SK-N-SH (cell line): ENCODE data around the gene SPON2. TPM values are rescaled to one million over a fixed set of nuclear protein-coding genes. Genes with fewer than 3 reads are reported as not detected.

Experiments used
- CTCF ChIA-PET: fragments of 300-600, 350-600 bp; formaldehyde crosslinking; extraction: SDS; loops from one replicate; lab custom pipeline; 2021; lab: Yijun Ruan, JAX
- POLR2A ChIA-PET: fragments of 350-600 bp; sonication (Branson Sonifier 250); formaldehyde crosslinking; extraction: SDS; loops from one replicate; lab custom pipeline; 2020; ENCODE audit warnings: antibody characterized with exemption, inconsistent platforms; lab: Yijun Ruan, JAX
- DNase-seq: peaks from one replicate; pipeline ENCODE4 v3.0.0; 2012
- H2AFZ ChIP-seq: fragments of 200-600 bp; sonication (generic); 2 replicates; pipeline ENCODE4 v1.8.1; 2016; ENCODE audit warnings: antibody characterized with exemption, mild to moderate bottlenecking, low read depth
- H3F3A ChIP-seq: fragments of 200-600 bp; sonication (generic); replicated peaks from 2 replicates; pipeline ENCODE3; 2016; ENCODE audit warnings: antibody characterized with exemption, mild to moderate bottlenecking; ENCODE audit not compliant: insufficient read depth
- H3K27ac ChIP-seq, 2 experiments: fragments of 200-500 bp in 1 of 2; fragments of 200-600 bp in 1 of 2; sonication (Bioruptor generic) in 1 of 2; sonication (generic), shearing (Covaris generic) in 1 of 2; 2 replicates each; pipeline versions ENCODE4 v1.5.1 to v1.6.1; 2014 to 2016; ENCODE audit warnings: low read depth in 2 of 2, inconsistent platforms in 1 of 2, low read length in 1 of 2, mild to moderate bottlenecking in 1 of 2, mixed read lengths in 1 of 2
- H3K27me3 ChIP-seq: fragments of 200-600 bp; sonication (generic), shearing (Covaris generic); 2 replicates; pipeline ENCODE4 v1.6.1; 2016; ENCODE audit warnings: mixed run types; ENCODE audit not compliant: insufficient read depth
- H3K36me3 ChIP-seq, 2 experiments: fragments of 200-500 bp in 1 of 2; fragments of 200-600 bp in 1 of 2; sonication (Bioruptor generic) in 1 of 2; sonication (generic) in 1 of 2; replicated peaks in 1 of 2; 2 replicates each; pipeline versions ENCODE3 to v1.5.1; 2014 to 2016; ENCODE audit warnings: low read length in 1 of 2, mild to moderate bottlenecking in 1 of 2; ENCODE audit not compliant: insufficient read depth in 2 of 2, control insufficient read depth in 1 of 2
- H3K4me1 ChIP-seq, 2 experiments: fragments of 200-500 bp in 1 of 2; fragments of 200-600 bp in 1 of 2; sonication (Bioruptor generic) in 1 of 2; sonication (generic), shearing (Covaris generic) in 1 of 2; 2 replicates each; pipeline versions ENCODE4 v1.5.1 to v1.6.1; 2014 to 2016; ENCODE audit warnings: low read depth in 1 of 2, low read length in 1 of 2, mixed run types in 1 of 2; ENCODE audit not compliant: insufficient read depth in 2 of 2, control insufficient read depth in 1 of 2
- H3K4me2 ChIP-seq: fragments of 200-600 bp; sonication (generic), shearing (Covaris generic); 2 replicates; pipeline ENCODE4 v1.6.1; 2017; ENCODE audit warnings: mixed run types
- H3K4me3 ChIP-seq, 2 experiments: fragments of 200-500 bp in 1 of 2; fragments of 200-600 bp in 1 of 2; sonication (Bioruptor generic) in 1 of 2; sonication (generic), shearing (Covaris generic) in 1 of 2; 2 replicates each; pipeline versions ENCODE4 v1.5.1 to v1.8.1; 2014 to 2016; ENCODE audit warnings: low read depth in 2 of 2, inconsistent platforms in 1 of 2, low read length in 1 of 2, mild to moderate bottlenecking in 1 of 2, mixed read lengths in 1 of 2, moderate library complexity in 1 of 2
- H3K79me2 ChIP-seq: fragments of 200-600 bp; sonication (generic); 2 replicates; pipeline ENCODE4 v1.8.1; 2017; ENCODE audit warnings: mild to moderate bottlenecking; ENCODE audit not compliant: insufficient read depth
- H3K9ac ChIP-seq: fragments of 200-600 bp; sonication (generic); 2 replicates; pipeline ENCODE4 v1.6.1; 2017; ENCODE audit warnings: mixed run types
- H3K9me2 ChIP-seq: fragments of 200-600 bp; sonication (generic); 2 replicates; pipeline ENCODE4 v1.6.1; 2017; ENCODE audit warnings: mixed run types
- H3K9me3 ChIP-seq: fragments of 200-600 bp; sonication (generic); 2 replicates; pipeline ENCODE4 v1.6.1; 2017; ENCODE audit warnings: mixed run types, mild to moderate bottlenecking, moderate library complexity
- H4K20me1 ChIP-seq: fragments of 200-600 bp; sonication (generic); 2 replicates; pipeline ENCODE4 v1.6.1; 2017; ENCODE audit warnings: mild to moderate bottlenecking, mixed run types; ENCODE audit not compliant: insufficient read depth
- CTCF ChIP-seq: fragments of 200-600 bp; sonication (generic); IDR thresholded peaks from 2 replicates; pipeline ENCODE4 v1.6.1; 2017; ENCODE audit warnings: antibody characterized with exemption, mild to moderate bottlenecking, moderate library complexity
- EZH2phosphoT487 ChIP-seq: fragments of 200-600 bp; sonication (generic); IDR thresholded peaks from 2 replicates; pipeline ENCODE4 v1.6.1; 2017; ENCODE audit warnings: low read depth, mixed run types, mild to moderate bottlenecking, antibody characterized with exemption, moderate library complexity, borderline replicate concordance
- GATA2 ChIP-seq: sonication (generic); formaldehyde crosslinking; IDR thresholded peaks from 2 replicates; pipeline ENCODE4 v1.5.0; 2020; ENCODE audit warnings: mild to moderate bottlenecking, missing genetic modification reagents
- MXI1 ChIP-seq: IDR thresholded peaks from 2 replicates; pipeline ENCODE4 v1.6.1; 2012; ENCODE audit warnings: mild to moderate bottlenecking, low read depth, low read length, improper control_type of control experiment
- NFIC ChIP-seq: IDR thresholded peaks from 2 replicates; pipeline ENCODE4 v1.4.0; 2012; ENCODE audit warnings: borderline replicate concordance
- REST ChIP-seq: IDR thresholded peaks from 2 replicates; pipeline ENCODE4 v1.6.1; 2012; ENCODE audit warnings: mild to moderate bottlenecking, low read depth, low read length, moderate library complexity
- RFX5 ChIP-seq: IDR thresholded peaks from 2 replicates; pipeline ENCODE4 v1.6.1; 2012; ENCODE audit warnings: mild to moderate bottlenecking, improper control_type of control experiment, low read length
- TCF12 ChIP-seq: IDR thresholded peaks from 2 replicates; pipeline ENCODE4 v1.4.0; 2012
- TEAD4 ChIP-seq: IDR thresholded peaks from 2 replicates; pipeline ENCODE4 v1.4.0; 2012; ENCODE audit warnings: mild to moderate bottlenecking, borderline replicate concordance; ENCODE audit not compliant: insufficient read depth
- USF1 ChIP-seq: IDR thresholded peaks from 2 replicates; pipeline ENCODE4 v1.4.0; 2012; ENCODE audit warnings: low read depth, borderline replicate concordance
- WGBS: methylation state at CpG from one replicate; pipeline ENCODE4 v1.1.6; 2017; ENCODE audit warnings: low lambda C conversion rate; 5-methylcytosine and 5-hydroxymethylcytosine counted together
- polyA plus RNA-seq, 3 experiments: library from polyadenylated mRNA; depleted of rRNA; stranded (reverse); fragments of >200 nt; gene quantifications; 2 replicates each; pipeline ENCODE4 v1.2.3, GENCODE V29; 2012

Gene SPON2
- polyA plus RNA-seq, 1 of the 3 experiments (the other 2 are of a cell fraction), result 11.4 TPM

GRCh38 chr4:1209821-1210220 lies 37.4 kb upstream of the SPON2 start:
- Histone ChIP-seq H3K27ac (peak overlapping the region in 1 of 2 experiments; percentile 55; a peak in 1 of 4 replicates), H3K4me2 (no peak overlapping the region), H3F3A (no peaks in the 10 kb centered on the region), H3K9me3 (no peaks in the 10 kb centered on the region), H3K27me3 (no peaks in the 10 kb centered on the region), H3K4me1 (peaks cover 0 to 47% of the 10 kb centered on the region in 2 experiments; a peak in 1 of 4 replicates), H2AFZ (no peak overlapping the region), H3K36me3 (peaks cover 0 to 36% of the 10 kb centered on the region in 2 experiments), H3K9ac (no peak overlapping the region), H3K9me2 (no peaks in the 10 kb centered on the region), H3K79me2 (no peaks in the 10 kb centered on the region), H3K4me3 (no peak overlapping the region), H4K20me1 (no peaks in the 10 kb centered on the region)
- no peak for TF ChIP-seq GATA2
- TF ChIP-seq TEAD4, result no peak
- TF ChIP-seq TCF12, result no peak
- no peak for TF ChIP-seq MXI1
- no peak for TF ChIP-seq NFIC
- TF ChIP-seq REST, result no peak
- no peak for TF ChIP-seq RFX5
- no peak for TF ChIP-seq CTCF
- TF ChIP-seq USF1, result no peak
- TF ChIP-seq EZH2phosphoT487, result no peak
- ChIA-PET CTCF (no interaction called here), POLR2A (interaction anchor here (1.4 kb wide), 1 partner anchor 10 kb away, joined by 5 read pairs; no protein-coding TSS in a partner anchor)
- 87% methylated on average over 4 of the region's 11 CpGs for WGBS
- DNase-seq, result peak; percentile 77
